PC-3 (cell line): ENCODE results near the gene MZT2B. TPM values are rescaled to one million over a fixed set of nuclear protein-coding genes. Genes with fewer than 3 reads are reported as not detected.
"Not testable (repeated sequence)": the region's sequence is repeated elsewhere in the genome, so short reads cannot be mapped to it uniquely, and the experiment has no call there.

Experiments
- ATAC-seq: fragments of 200-7000 bp; cut with Tn5 transposase; 2 replicates; pipeline ENCODE4 v1.9.1; 2020; ENCODE audit warnings: mild to moderate bottlenecking, moderate library complexity
- BruUV-seq: library from RNA; stranded (reverse); fragments of 400-500 nt; replicated peaks from 2 replicates; lab custom pipeline; 2021; lab: Mats Ljungman, UMichigan
- CTCF ChIA-PET: fragments of 300-600 bp; sonication (Branson Sonifier 250); formaldehyde crosslinking; loops from one replicate; lab custom pipeline; 2022; ENCODE audit warnings: antibody characterized with exemption; lab: Charles Lee
- POLR2A ChIA-PET: fragments of 300-600 bp; sonication (Branson Sonifier 250); formaldehyde crosslinking; loops from one replicate; lab custom pipeline; 2022; ENCODE audit warnings: antibody characterized with exemption; ENCODE audit not compliant: unreplicated experiment; lab: Charles Lee
- DNase-seq: peaks from one replicate; pipeline ENCODE4 v3.0.0-alpha.2; 2015
- H2AFZ ChIP-seq: fragments of 300-600 bp; sonication (generic); 2 replicates; pipeline ENCODE4 v1.6.0; 2016; ENCODE audit warnings: antibody characterized with exemption, low read length
- H3F3A ChIP-seq: fragments of 300-600 bp; sonication (generic); one replicate; pipeline ENCODE4 v1.6.0; 2017; ENCODE audit warnings: antibody characterized with exemption, low read length, control low read depth, mild to moderate bottlenecking; ENCODE audit not compliant: unreplicated experiment
- H3K27ac ChIP-seq: fragments of 300-600 bp; sonication (generic); 2 replicates; pipeline ENCODE4 v1.5.1; 2016; ENCODE audit warnings: mild to moderate bottlenecking, low read length
- H3K27me3 ChIP-seq: fragments of 300-600 bp; sonication (generic); 2 replicates; pipeline ENCODE4 v1.6.1; 2016; ENCODE audit warnings: low read length, mixed read lengths
- H3K36me3 ChIP-seq: fragments of 300-600 bp; sonication (generic); 2 replicates; pipeline ENCODE4 v1.6.1; 2016; ENCODE audit warnings: low read depth, mixed run types, low read length, mixed read lengths
- H3K4me1 ChIP-seq: fragments of 300-600 bp; sonication (generic); 2 replicates; pipeline ENCODE4 v1.5.1; 2016; ENCODE audit warnings: low read length; ENCODE audit not compliant: insufficient read depth
- H3K4me2 ChIP-seq: fragments of 300-600 bp; sonication (generic); 2 replicates; pipeline ENCODE4 v1.6.0; 2016; ENCODE audit warnings: low read length
- H3K4me3 ChIP-seq: fragments of 300-600 bp; sonication (generic); 2 replicates; pipeline ENCODE4 v1.5.1; 2016; ENCODE audit warnings: mild to moderate bottlenecking, low read length, mixed read lengths
- H3K79me2 ChIP-seq: fragments of 300-600 bp; sonication (generic); 2 replicates; pipeline ENCODE4 v1.6.1; 2017; ENCODE audit warnings: low read length, mixed read lengths
- H3K9ac ChIP-seq: fragments of 300-600 bp; sonication (generic); 2 replicates; pipeline ENCODE4 v1.6.0; 2016; ENCODE audit warnings: mild to moderate bottlenecking, low read length
- H3K9me2 ChIP-seq: fragments of 300-600 bp; sonication (generic); replicated peaks from 2 replicates; pipeline ENCODE4 v1.6.1; 2016; ENCODE audit warnings: mixed run types, low read length, mixed read lengths
- H3K9me3 ChIP-seq: fragments of 300-600 bp; sonication (generic); 2 replicates; pipeline ENCODE4 v1.6.1; 2016; ENCODE audit warnings: low read length, mixed read lengths
- H4K20me1 ChIP-seq: fragments of 300-600 bp; sonication (generic); 2 replicates; pipeline ENCODE4 v1.6.1; 2016; ENCODE audit warnings: low read length, mixed read lengths
- intact Hi-C: fragments of 100-400 bp; cut with micrococcal nuclease; formaldehyde crosslinking; loops from 2 replicates; pipeline ENCODE4 v1.9.0; 2023
- total RNA-seq: library from RNA; depleted of rRNA; stranded (reverse); fragments of >200 nt; gene quantifications from 2 replicates; pipeline ENCODE4 v1.2.3, GENCODE V29; 2014

MZT2B gene
- total RNA-seq, 1 experiment from 2014 or later = 502 TPM

- H4K20me1 ChIP-seq, intact Hi-C loops, H3K27ac ChIP-seq, H3F3A ChIP-seq, H3K36me3 ChIP-seq, H2AFZ ChIP-seq, H3K4me2 ChIP-seq, CTCF ChIA-PET, BruUV-seq, H3K27me3 ChIP-seq, H3K9me3 ChIP-seq, H3K9me2 ChIP-seq, H3K9ac ChIP-seq, ATAC-seq, H3K4me1 ChIP-seq, POLR2A ChIA-PET, H3K4me3 ChIP-seq, DNase-seq, H3K79me2 ChIP-seq: not testable (repeated sequence)
Measured at GRCh38 chr2:130138326-130138725, 43.7 kb upstream of the MZT2B start.

GRCh38 chr2:130138841-130139251, 43.2 kb upstream of the MZT2B start:
- ATAC-seq, H3K36me3 ChIP-seq, H3K9me3 ChIP-seq, H4K20me1 ChIP-seq, H3K4me1 ChIP-seq, H3K27me3 ChIP-seq, H3K4me3 ChIP-seq, POLR2A ChIA-PET, H3F3A ChIP-seq, H3K9me2 ChIP-seq, H3K4me2 ChIP-seq, BruUV-seq, DNase-seq, intact Hi-C loops, H3K27ac ChIP-seq, H2AFZ ChIP-seq, CTCF ChIA-PET, H3K9ac ChIP-seq, H3K79me2 ChIP-seq: not testable (repeated sequence)

DNA sequence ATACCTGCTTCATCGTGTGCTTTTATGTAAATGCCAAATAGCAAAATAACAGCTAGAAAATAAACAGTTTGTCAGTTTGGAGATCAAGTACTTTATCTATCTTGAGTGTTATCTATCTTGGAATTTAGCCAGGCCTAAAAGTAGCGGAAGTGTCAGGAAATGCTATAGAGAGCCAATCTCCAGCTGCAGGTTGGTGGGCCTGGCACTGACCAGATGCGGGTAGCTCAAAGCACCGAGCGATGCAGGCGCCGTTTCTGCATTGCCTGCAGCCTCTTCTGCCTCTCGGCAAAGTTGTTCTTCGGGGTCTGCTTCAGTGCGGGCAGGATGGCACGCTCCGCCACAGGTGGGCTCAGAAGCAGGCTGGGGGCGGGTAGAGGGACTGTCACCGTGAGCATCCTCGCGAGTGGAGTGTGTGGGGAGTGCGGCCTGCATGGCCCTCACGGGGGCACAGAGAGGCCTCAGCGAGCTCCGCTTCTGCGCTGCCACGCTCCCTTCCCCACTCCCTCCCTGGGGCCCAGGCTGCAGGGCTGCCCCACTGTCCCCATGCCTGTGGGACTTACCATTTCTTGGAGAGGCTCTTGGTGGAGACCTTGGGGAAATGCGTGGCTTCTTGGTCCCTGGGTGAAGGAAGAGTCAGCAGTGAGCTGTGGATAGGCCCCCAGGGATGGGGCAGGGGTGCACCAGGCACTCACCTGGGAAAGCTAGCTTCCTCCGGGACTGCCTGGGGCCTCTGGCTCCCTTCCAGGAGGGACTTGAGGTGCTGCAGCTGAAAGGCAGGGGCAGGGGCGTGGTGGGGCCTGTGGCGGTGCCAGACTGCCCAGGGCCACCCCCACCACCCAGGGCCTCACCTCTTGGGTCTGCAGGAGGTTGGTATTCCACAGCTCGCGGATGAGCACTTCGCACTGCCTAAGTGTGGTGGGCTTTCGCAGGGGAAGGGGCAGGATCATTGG, 42.5 kb upstream of the MZT2B start:
- H3K4me3 ChIP-seq, H3F3A ChIP-seq, intact Hi-C loops, H3K9ac ChIP-seq, H3K27ac ChIP-seq, H3K79me2 ChIP-seq, H3K4me2 ChIP-seq, H3K4me1 ChIP-seq, BruUV-seq, H3K27me3 ChIP-seq, H3K36me3 ChIP-seq, H3K9me2 ChIP-seq, H3K9me3 ChIP-seq, DNase-seq, CTCF ChIA-PET, POLR2A ChIA-PET, H2AFZ ChIP-seq, H4K20me1 ChIP-seq, ATAC-seq: not testable (repeated sequence)

- ATAC-seq, H3F3A ChIP-seq, H3K9ac ChIP-seq, H3K36me3 ChIP-seq, H3K9me2 ChIP-seq, H3K4me2 ChIP-seq, BruUV-seq, H3K4me1 ChIP-seq, CTCF ChIA-PET, H3K27me3 ChIP-seq, H4K20me1 ChIP-seq, DNase-seq, H3K79me2 ChIP-seq, H3K9me3 ChIP-seq, H2AFZ ChIP-seq, H3K27ac ChIP-seq, intact Hi-C loops, H3K4me3 ChIP-seq, POLR2A ChIA-PET: not testable (repeated sequence)
Measured at GRCh38 chr2:130140516-130140915, 41.5 kb upstream of the MZT2B start.

DNA sequence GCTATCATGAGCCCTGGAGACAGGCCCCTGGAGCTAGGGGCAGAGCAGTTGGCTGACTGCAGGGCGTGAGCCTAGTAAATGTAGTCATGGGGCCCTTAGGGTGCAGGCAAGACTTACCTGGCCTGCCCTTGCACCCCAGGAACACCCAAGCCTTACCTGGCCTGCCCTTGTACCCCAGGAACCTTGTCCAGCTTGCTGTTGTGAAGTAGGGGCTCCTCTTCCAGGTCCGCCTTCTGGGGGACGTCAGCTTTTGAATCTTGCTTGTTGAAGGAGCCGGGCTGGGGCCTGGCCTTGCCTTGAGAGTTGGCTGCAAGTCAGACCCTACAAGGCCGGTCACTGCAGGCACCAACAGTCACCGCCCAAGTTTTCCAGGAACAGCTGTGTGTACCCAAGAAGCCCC, 41.1 kb upstream of the MZT2B start:
- H3K9me2 ChIP-seq, H3K27me3 ChIP-seq, POLR2A ChIA-PET, intact Hi-C loops, H3F3A ChIP-seq, ATAC-seq, CTCF ChIA-PET, H3K4me1 ChIP-seq, H2AFZ ChIP-seq, H3K27ac ChIP-seq, H3K4me3 ChIP-seq, H3K9ac ChIP-seq, H3K79me2 ChIP-seq, DNase-seq, H3K9me3 ChIP-seq, H3K36me3 ChIP-seq, H4K20me1 ChIP-seq, BruUV-seq, H3K4me2 ChIP-seq: not testable (repeated sequence)

- DNase-seq, BruUV-seq, H3K4me2 ChIP-seq, H3K36me3 ChIP-seq, H3K9me3 ChIP-seq, POLR2A ChIA-PET, intact Hi-C loops, H3K27me3 ChIP-seq, H3K4me1 ChIP-seq, H3K27ac ChIP-seq, H3F3A ChIP-seq, H4K20me1 ChIP-seq, H3K9me2 ChIP-seq, H3K79me2 ChIP-seq, CTCF ChIA-PET, ATAC-seq, H2AFZ ChIP-seq, H3K9ac ChIP-seq, H3K4me3 ChIP-seq: not testable (repeated sequence)
Measured at GRCh38 chr2:130141645-130142370, 40.3 kb upstream of the MZT2B start.
